Erythroblast (primary cell): ENCODE results near the gene SLC35D2.

Experiments used
- GATA1 ChIP-seq: IDR thresholded peaks from 2 replicates; pipeline ENCODE4 v1.6.1; 2011; ENCODE audit warnings: low read depth, mild to moderate bottlenecking, control low read depth, low read length, moderate library complexity
- POLR2A ChIP-seq: IDR thresholded peaks from 2 replicates; pipeline ENCODE4 v1.6.1; 2011; ENCODE audit warnings: mild to moderate bottlenecking, low read length

DNA sequence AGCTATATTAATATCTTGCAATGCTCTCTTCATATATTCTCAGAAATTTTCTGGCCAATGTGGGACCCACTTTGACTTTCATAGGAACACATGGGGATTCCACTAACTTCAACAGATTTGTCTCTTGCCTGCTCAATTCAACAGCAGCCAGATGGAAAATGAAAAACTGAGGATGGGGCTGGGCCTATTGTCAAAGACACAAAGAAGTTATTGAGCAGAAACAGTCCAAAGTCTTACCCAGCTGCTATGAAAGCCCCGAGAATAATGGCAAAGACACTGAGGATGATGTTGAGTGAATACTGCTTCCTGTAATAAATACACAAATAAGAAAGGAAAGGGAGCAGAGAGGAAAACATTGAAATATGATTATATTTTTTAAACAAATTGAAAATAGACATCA is 32.6 kb downstream of the SLC35D2 start:
- TF ChIP-seq POLR2A (no peak), GATA1 (no peak)
